Left ventricle myocardium inferior (tissue), 1 donor: ENCODE measurements around the gene MAGOH. TPM values are rescaled to one million over a fixed set of nuclear protein-coding genes. Genes with fewer than 3 reads are reported as not detected.

Experiments used
- DNase-seq: peaks from one replicate; pipeline ENCODE4 v3.0.0-alpha.2; 2020
- H3K27ac ChIP-seq: fragments of 200-600 bp; replicated peaks from 2 replicates; pipeline ENCODE4 v1.8.0; 2021
- H3K27me3 ChIP-seq: fragments of 200-600 bp; 2 replicates; pipeline ENCODE4 v1.8.0; 2021; ENCODE audit warnings: low read depth
- H3K36me3 ChIP-seq: fragments of 200-600 bp; 2 replicates; pipeline ENCODE4 v1.8.0; 2021
- H3K4me1 ChIP-seq: fragments of 200-600 bp; 2 replicates; pipeline ENCODE4 v1.8.0; 2021
- H3K4me3 ChIP-seq: fragments of 200-600 bp; 2 replicates; pipeline ENCODE4 v1.8.0; 2021; ENCODE audit warnings: mild to moderate bottlenecking, moderate library complexity
- H3K9me3 ChIP-seq: fragments of 200-600 bp; replicated peaks from 2 replicates; pipeline ENCODE4 v1.8.0; 2021
- CTCF ChIP-seq: fragments of 200-600 bp; IDR thresholded peaks from 2 replicates; pipeline ENCODE4 v1.8.0; 2021; ENCODE audit warnings: antibody characterized with exemption, mild to moderate bottlenecking, borderline replicate concordance
- intact Hi-C: fragments of 100-400 bp; cut with micrococcal nuclease; formaldehyde crosslinking; loops from one replicate; pipeline ENCODE4 v1.11.0; 2022
- total RNA-seq: library from RNA; stranded (reverse); fragmentation: NEBNext Ultra II Directional; extraction: Animal tissue kit (Norgen Biotek cat#: 25700); gene quantifications from one replicate; pipeline ENCODE4 v1.2.1, GENCODE V29; 2021
- donor health status: DM: no; HTN: yes; CAD: no; lungs with severe emphysema.

Gene MAGOH
- total RNA-seq, 1 donor from 2014 or later: 29.5 TPM

- Histone ChIP-seq H3K27ac (peak within 1 kb of the TSS; percentile 98), H3K4me1 (peaks cover 61% of the 10 kb centered on the region), H3K27me3 (no peaks in the 10 kb centered on the region), H3K4me3 (peak within 1 kb of the TSS; percentile 87), H3K9me3 (no peaks in the 10 kb centered on the region), H3K36me3 (peaks cover 9% of the 10 kb centered on the region)
- TF ChIP-seq CTCF: peak; percentile 25
- peak; percentile 95 for DNase-seq
- intact Hi-C loops: no loop called here
These were observed 41.6 kb downstream of the MAGOH start, which contains the start of gene CPT2 for GRCh38 chr1:53196485-53197290. Gene CPT2, plus strand, starts transcription at chr1:53196824. Its CDS starts 120 bp downstream, at chr1:53196944.

GRCh38 chr1:53196017-53196484 lies 42.3 kb downstream of the MAGOH start:
- no peaks in the 10 kb centered on the region for H3K9me3 ChIP-seq
- no peak for TF ChIP-seq CTCF
- peak overlapping the region; percentile 98 for H3K27ac ChIP-seq
- H3K4me1 ChIP-seq: peaks cover 56% of the 10 kb centered on the region
- peak overlapping the region; percentile 87 for H3K4me3 ChIP-seq
- peaks cover 3% of the 10 kb centered on the region for H3K36me3 ChIP-seq
- intact Hi-C loops: no loop called here
- no peak for DNase-seq
- no peaks in the 10 kb centered on the region for H3K27me3 ChIP-seq

- intact Hi-C loops: no loop called here
- Histone ChIP-seq H3K27me3 (no peaks in the 10 kb centered on the region), H3K27ac (peak overlapping the region; percentile 98), H3K4me1 (peaks cover 51% of the 10 kb centered on the region), H3K36me3 (no peaks in the 10 kb centered on the region), H3K4me3 (peak overlapping the region; percentile 87), H3K9me3 (no peaks in the 10 kb centered on the region)
- DNase-seq: no peak
- no peak for TF ChIP-seq CTCF
These were observed 42.9 kb downstream of the MAGOH start for GRCh38 chr1:53195246-53196016.

GRCh38 chr1:53190210-53190611 lies 48.1 kb downstream of the MAGOH start:
- no peak overlapping the region for H3K4me3 ChIP-seq
- peaks cover 1% of the 10 kb centered on the region for H3K4me1 ChIP-seq
- no peaks in the 10 kb centered on the region for H3K36me3 ChIP-seq
- intact Hi-C loops: no loop called here
- no peak for DNase-seq
- no peak overlapping the region for H3K27ac ChIP-seq
- H3K9me3 ChIP-seq: no peaks in the 10 kb centered on the region
- H3K27me3 ChIP-seq: no peaks in the 10 kb centered on the region
- TF ChIP-seq CTCF: no peak

GRCh38 chr1:53189061-53189460 lies 49.3 kb downstream of the MAGOH start:
- Histone ChIP-seq H3K9me3 (no peaks in the 10 kb centered on the region), H3K4me1 (no peaks in the 10 kb centered on the region), H3K36me3 (no peaks in the 10 kb centered on the region), H3K4me3 (no peak overlapping the region), H3K27me3 (no peaks in the 10 kb centered on the region), H3K27ac (no peak overlapping the region)
- intact Hi-C loops: no loop called here
- no peak for DNase-seq
- TF ChIP-seq CTCF: no peak
